IPS-NIHi7 (cell line): Measurements from ENCODE around the gene SMIM8.
A peak's percentile ranks its signal among the peaks of the same experiment; 100 is the strongest.

ENCODE experiments used
- DNase-seq: peaks from one replicate; pipeline ENCODE4 v3.0.0; 2012; ENCODE audit warnings: mixed read lengths; ENCODE audit errors: extremely low spot score

Gene SMIM8

GRCh38 chr6:87334683-87335082 is 12.3 kb downstream of the SMIM8 start:
- no peak for DNase-seq

- peak; percentile 26 for DNase-seq
These were observed 14.0 kb downstream of the SMIM8 start for GRCh38 chr6:87336367-87336766.

GRCh38 chr6:87340230-87340629 is 17.8 kb downstream of the SMIM8 start:
- DNase-seq, result no peak

DNA sequence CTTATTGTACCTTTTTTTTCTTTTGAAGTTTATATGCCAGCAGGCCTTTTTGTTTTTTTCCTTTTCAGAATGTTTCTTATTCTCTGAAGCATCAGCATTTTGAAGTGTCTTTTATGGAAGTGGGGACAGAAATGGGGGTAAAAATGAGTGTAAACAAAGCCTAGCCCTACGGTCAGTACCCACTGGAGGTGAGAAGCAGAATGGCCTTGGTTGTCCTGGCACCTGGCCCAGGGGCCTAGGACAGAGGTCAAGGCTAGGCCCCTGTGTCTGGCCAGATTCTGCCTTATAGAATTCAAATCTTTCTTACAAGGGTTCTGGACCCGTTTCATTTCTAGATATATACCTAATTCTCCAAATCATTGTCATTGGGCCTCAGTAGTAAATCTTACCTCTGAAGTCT is 18.8 kb downstream of the SMIM8 start:
- DNase-seq, result no peak

GRCh38 chr6:87341899-87342298 is 19.5 kb downstream of the SMIM8 start:
- no peak for DNase-seq

- no peak for DNase-seq
These were observed 20.4 kb downstream of the SMIM8 start for GRCh38 chr6:87342829-87343228.

GRCh38 chr6:87344731-87345130 is 22.3 kb downstream of the SMIM8 start, which contains the start of gene C6orf163:
Gene C6orf163, plus strand, starts transcription at chr6:87344813. Its CDS starts 287 bp downstream, at chr6:87345100.
- no peak for DNase-seq

DNA sequence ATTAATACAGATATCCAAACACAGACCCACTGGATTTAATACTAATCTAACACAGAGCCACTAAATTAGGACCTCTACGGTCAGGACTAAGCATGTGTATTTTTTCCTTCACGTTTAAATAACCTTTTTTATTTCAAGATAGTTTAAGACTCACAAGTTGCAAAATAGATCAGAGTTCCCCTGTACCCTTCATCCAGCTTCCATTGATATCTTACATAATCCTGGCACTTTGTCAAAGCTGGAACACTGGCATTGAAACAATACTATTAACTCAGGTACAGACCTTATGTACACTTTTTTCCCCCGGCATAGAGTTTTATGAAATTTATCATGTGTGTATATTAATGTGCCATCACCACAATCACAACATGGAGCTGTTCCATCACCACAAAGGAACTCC is 24.3 kb downstream of the SMIM8 start:
- no peak for DNase-seq

GRCh38 chr6:87349896-87350295 is 27.5 kb downstream of the SMIM8 start:
- no peak for DNase-seq

- no peak for DNase-seq
These were observed 28.1 kb downstream of the SMIM8 start for GRCh38 chr6:87350516-87350915.

DNA sequence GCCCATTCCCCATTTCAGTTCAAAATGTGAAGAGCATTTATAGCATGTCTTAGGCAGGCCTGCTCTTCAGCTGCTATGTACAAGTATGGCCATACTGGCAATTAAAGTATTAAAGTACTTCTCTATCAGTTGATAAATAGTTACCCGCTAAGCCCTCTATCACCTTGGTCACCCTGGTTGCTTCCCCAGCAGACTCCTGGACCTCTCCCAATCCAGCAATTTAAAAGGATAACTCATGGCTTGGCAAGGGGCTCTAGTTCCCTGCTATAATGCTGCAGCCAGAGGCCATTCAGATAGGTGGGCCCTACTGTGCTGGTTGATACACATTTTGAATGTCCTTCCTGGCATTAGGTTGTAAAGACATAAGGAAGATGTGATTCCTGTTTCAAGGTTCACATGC is 29.2 kb downstream of the SMIM8 start:
- DNase-seq, result no peak

- no peak for DNase-seq
These were observed 33.8 kb downstream of the SMIM8 start for GRCh38 chr6:87356181-87356580.

GRCh38 chr6:87357479-87358196 is 35.2 kb downstream of the SMIM8 start:
- peak; percentile 16 for DNase-seq

GRCh38 chr6:87364602-87365252 is 42.3 kb downstream of the SMIM8 start:
- no peak for DNase-seq

GRCh38 chr6:87366072-87366827 is 43.9 kb downstream of the SMIM8 start:
- DNase-seq, result no peak

DNA sequence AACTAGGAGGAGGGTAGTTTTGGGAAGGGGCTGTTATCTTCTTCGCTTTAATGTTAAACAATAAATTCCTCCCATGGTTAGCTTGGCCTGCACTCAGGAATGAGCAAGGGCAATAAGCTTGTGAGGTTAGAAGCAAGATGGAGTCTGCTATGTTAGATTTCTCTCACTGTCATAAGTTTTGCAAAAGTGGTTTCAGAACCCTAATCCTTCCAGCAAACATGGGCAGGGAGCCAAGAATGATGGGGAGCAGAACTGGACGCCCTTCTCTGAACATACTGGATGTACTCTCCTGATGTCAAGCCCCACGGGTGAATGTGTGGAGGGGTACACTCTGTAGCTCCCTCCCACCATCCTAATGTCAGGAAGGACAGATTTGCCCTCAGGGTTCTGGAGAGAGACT is 44.5 kb downstream of the SMIM8 start:
- DNase-seq, result no peak

DNA sequence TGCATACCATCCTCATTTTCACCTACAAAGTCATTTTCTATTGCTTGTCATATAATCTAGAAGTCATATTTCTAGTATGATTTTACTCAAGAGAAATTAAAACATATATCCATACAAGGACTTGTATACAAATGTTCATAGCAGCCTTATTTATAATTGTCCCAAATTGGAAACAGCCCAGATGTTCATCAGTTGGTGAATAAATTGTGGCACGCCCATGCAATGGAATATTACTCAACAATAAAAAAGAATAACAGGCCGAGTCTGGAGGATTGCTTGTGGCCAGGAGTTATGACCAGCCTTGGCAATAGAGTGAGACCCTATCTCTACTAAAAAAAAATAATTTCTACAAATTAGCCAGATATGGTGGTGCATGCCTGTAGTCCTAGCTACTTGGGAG is 51.0 kb downstream of the SMIM8 start:
- DNase-seq, result no peak

DNA sequence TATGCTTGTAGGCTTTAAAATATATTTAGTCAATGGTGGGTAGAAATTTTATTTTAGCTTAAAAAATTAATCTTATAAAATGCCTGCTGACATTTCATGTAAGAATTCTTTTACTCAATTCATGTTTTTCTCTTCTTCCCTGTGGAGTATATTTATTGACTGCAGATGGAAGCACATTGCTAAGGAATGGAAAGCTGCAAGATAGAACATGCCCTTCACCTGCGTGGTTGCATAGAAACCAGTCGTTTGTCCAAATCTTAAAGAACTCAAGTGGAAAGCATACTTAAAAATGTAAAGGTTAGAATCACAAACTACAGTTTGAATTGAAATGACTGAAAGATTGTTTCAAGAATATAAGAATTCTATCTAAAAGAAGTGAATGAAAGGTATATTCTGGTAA is 52.9 kb downstream of the SMIM8 start:
- no peak for DNase-seq

DNA sequence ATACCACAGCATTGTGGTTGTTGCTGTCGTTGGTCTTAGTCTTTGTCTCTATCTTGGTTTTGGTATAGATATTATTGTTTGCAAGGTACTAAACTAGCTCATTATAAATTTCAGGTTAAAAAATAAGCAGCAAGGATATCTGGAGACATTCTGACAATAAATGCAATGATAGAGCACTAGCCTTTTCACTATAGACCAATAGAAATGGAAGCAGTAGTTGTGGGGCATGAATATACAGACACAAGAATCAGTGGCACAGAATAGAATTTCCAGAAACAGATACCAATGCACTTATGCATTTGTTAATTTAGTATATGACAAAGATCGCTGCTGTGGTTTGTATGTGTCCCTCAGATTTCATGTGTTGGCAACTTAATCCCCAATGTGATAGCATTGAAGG is 54.3 kb downstream of the SMIM8 start:
- no peak for DNase-seq

- DNase-seq, result no peak
These were observed 56.6 kb downstream of the SMIM8 start for GRCh38 chr6:87378947-87379346.

- no peak for DNase-seq
These were observed 60.5 kb downstream of the SMIM8 start for GRCh38 chr6:87382861-87383260.

DNA sequence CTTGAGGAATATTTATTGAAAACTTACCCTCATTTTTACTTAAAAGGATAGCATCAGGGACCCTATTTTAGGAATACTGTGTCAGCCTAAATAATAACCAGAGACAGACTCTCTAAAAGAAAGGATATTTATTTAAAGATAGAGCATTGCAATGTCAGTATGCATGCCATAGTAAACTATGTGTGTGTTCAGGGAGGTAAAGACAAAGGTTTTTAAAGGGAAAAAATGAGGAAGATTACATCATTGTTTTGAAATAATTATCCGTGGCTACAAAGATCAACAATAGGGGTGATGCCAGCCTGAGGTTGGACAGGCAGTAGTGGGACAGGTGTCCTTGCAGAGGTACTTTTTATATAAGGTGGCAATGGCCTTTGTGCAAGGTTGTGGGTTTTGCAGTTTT is 61.6 kb downstream of the SMIM8 start:
- no peak for DNase-seq

DNA sequence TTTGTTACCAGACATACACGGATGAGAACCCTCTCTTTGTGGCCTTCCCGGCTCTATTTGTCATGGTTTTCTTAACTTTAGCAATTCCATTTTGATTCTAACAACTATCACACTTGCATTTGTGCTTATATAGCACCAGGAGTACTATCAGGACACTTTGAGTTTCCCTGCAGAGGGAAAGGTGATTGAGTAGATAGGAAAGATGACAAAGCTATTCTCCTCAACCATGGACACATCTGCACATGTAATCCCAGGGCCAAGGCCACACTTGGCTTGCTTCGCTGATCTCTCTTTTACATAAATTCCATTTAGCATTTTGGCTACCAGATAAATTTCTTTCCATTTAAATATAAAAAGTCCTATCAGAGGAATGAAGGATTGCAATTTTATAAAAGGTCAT is 62.1 kb downstream of the SMIM8 start:
- no peak for DNase-seq
